Measurements from ENCODE around the gene SHANK1. TPM values are rescaled to one million over a fixed set of nuclear protein-coding genes. Genes with fewer than 3 reads are reported as not detected.

The SHANK1 gene
- total and polyA plus RNA-seq, 2 donors (not counting 3 experiments of a cell fraction or from before 2014, with no cell fraction given) = 0.66 to 1.9 TPM

GRCh38 chr19:50722201-50723013 is 2.8 kb upstream of the SHANK1 start:
- Histone ChIP-seq H3K9ac (replicated peaks; ENCODE audit: extremely low read depth, insufficient read depth, low read length) (no peak overlapping the region), H3K36me3 (ENCODE audit: control insufficient read depth in 2 of 2, extremely low read depth in 1 of 2, insufficient read depth in 2 of 2, low read length in 2 of 2) (no peaks in the 10 kb centered on the region), H3K27me3 (ENCODE audit: control insufficient read depth in 2 of 2, insufficient read depth in 2 of 2, low read length in 2 of 2) (peaks cover 3% of the 10 kb centered on the region in 2 experiments), H3K9me3 (replicated peaks; ENCODE audit: control insufficient read depth, insufficient read depth, low read length) (no peaks in the 10 kb centered on the region), H4K20me1 (replicated peaks; ENCODE audit: control insufficient read depth, extremely low read depth, insufficient read depth, low read length) (no peaks in the 10 kb centered on the region), H3K9me1 (replicated peaks; ENCODE audit: control insufficient read depth, extremely low read depth, insufficient read depth, low read length) (no peaks in the 10 kb centered on the region), H3K4me2 (ENCODE audit: insufficient read depth, low read length) (no peak overlapping the region), H3K4me1 (ENCODE audit: control insufficient read depth, extremely low read depth, insufficient read depth, low read length) (peaks cover 16% of the 10 kb centered on the region), H3K27ac (ENCODE audit: insufficient read depth, low read depth, low read length) (no peak overlapping the region), H3K79me2 (ENCODE audit: control insufficient read depth, insufficient read depth, low read length) (no peaks in the 10 kb centered on the region), H3K4me3 (replicated peaks in 1 of 3; ENCODE audit: insufficient read depth in 1 of 3, low read depth in 1 of 3, low read length in 3 of 3) (no peak overlapping the region), H2AFZ (ENCODE audit: low read depth, low read length) (peak overlapping the region; percentile 72)
- ChIA-PET POLR2A (no interaction called here), CTCF (interaction anchor here (0.8 to 3.4 kb wide), 9 partner anchors 13 to 184 kb away, joined by 3 to 17 read pairs (median 4); no protein-coding TSS in a partner anchor)
- DNase-seq (ENCODE audit: low read depth, low spot score) (no peak), FAIRE-seq (no peak)
- BruUV-seq (replicated peaks) = no TSS peak
- no peak for TF ChIP-seq POLR2AphosphoS5 (IDR thresholded peaks at IDR 0.05; ENCODE audit: insufficient read depth, low read depth, low read length)
- TF ChIP-seq MAX (IDR thresholded peaks at IDR 0.05; ENCODE audit: insufficient read depth, insufficient read length) = no peak
- no peak for TF ChIP-seq CTCF (IDR thresholded peaks at IDR 0.05; ENCODE audit: extremely low read depth in 1 of 2, insufficient read depth in 1 of 2, low read depth in 1 of 2, low read length in 2 of 2)
- no peak for TF ChIP-seq MYC (IDR thresholded peaks at IDR 0.05; ENCODE audit: low read depth, low read length)
- no peak for TF ChIP-seq EZH2 (IDR thresholded peaks at IDR 0.05; ENCODE audit: borderline replicate concordance, low read depth, low read length, severe bottlenecking)
- TF ChIP-seq FOS (IDR thresholded peaks at IDR 0.05; ENCODE audit: borderline replicate concordance, insufficient read depth, low read length) = no peak
- no peak for TF ChIP-seq POLR2A (IDR thresholded peaks at IDR 0.05; ENCODE audit: low read depth, low read length)
- no peak for TF ChIP-seq GATA2 (IDR thresholded peaks at IDR 0.05; ENCODE audit: insufficient read depth, insufficient read length, low read depth, low read length)
- no peak for TF ChIP-seq JUN (IDR thresholded peaks at IDR 0.05; ENCODE audit: borderline replicate concordance, insufficient read depth, insufficient read length, low read depth)
- intact Hi-C loops (cut with micrococcal nuclease) = loop anchor here (5.0 kb wide), 3 partner anchors 115 to 395 kb away; partner anchors contain the start of gene KCNC3
- dilution Hi-C loops (cut with MboI; ENCODE audit: extremely low pct_ligation_motif_present, low sequenced_read_pairs) = no loop called here

All from endothelial cell of umbilical vein (primary cell).